Trophoblast cell (in vitro differentiated cells and primary cell): ENCODE results near the gene SPRED2.

ENCODE experiments used
- DNase-seq, 2 donors: peaks; one replicate each; pipeline ENCODE4 v3.0.0-alpha.2; 2016
- H2AFZ ChIP-seq: 2 replicates; pipeline ENCODE4 v1.6.1; 2013; ENCODE audit warnings: low read length, moderate library complexity, mild to moderate bottlenecking; ENCODE audit not compliant: insufficient read depth, poor library complexity
- H2AK5ac ChIP-seq: 2 replicates; pipeline ENCODE4 v1.6.1; 2013; ENCODE audit warnings: mild to moderate bottlenecking, low read length
- H2BK120ac ChIP-seq: 2 replicates; pipeline ENCODE4 v1.6.1; 2013; ENCODE audit warnings: low read length, mild to moderate bottlenecking, moderate library complexity; ENCODE audit not compliant: insufficient read depth, poor library complexity
- H2BK12ac ChIP-seq: 2 replicates; pipeline ENCODE4 v1.6.1; 2013; ENCODE audit warnings: mild to moderate bottlenecking, low read length, moderate library complexity
- H2BK5ac ChIP-seq: 2 replicates; pipeline ENCODE4 v1.6.1; 2013; ENCODE audit warnings: low read length, low read depth, moderate library complexity, mild to moderate bottlenecking; ENCODE audit not compliant: poor library complexity
- H3K14ac ChIP-seq: 2 replicates; pipeline ENCODE4 v1.6.1; 2013; ENCODE audit warnings: mild to moderate bottlenecking, low read length
- H3K18ac ChIP-seq: 2 replicates; pipeline ENCODE4 v1.6.1; 2013; ENCODE audit warnings: mild to moderate bottlenecking, low read length
- H3K23ac ChIP-seq: 2 replicates; pipeline ENCODE4 v1.6.1; 2013; ENCODE audit warnings: low read length
- H3K27ac ChIP-seq: 2 replicates; pipeline ENCODE4 v1.5.1; 2013; ENCODE audit warnings: low read depth, mild to moderate bottlenecking, inconsistent platforms, low read length, moderate library complexity
- H3K27me3 ChIP-seq: 2 replicates; pipeline ENCODE4 v1.6.1; 2013; ENCODE audit warnings: inconsistent platforms, mild to moderate bottlenecking, low read length, moderate library complexity; ENCODE audit not compliant: insufficient read depth
- H3K36me3 ChIP-seq, 2 experiments: 1 replicate in 1 of 2; 2 replicates in 1 of 2; pipeline ENCODE4 v1.6.1; 2013; ENCODE audit warnings: low read length in 2 of 2, mild to moderate bottlenecking in 2 of 2, moderate library complexity in 1 of 2; ENCODE audit not compliant: insufficient read depth in 2 of 2, control insufficient read depth in 1 of 2
- H3K4ac ChIP-seq: 2 replicates; pipeline ENCODE4 v1.6.1; 2013; ENCODE audit warnings: low read depth, mild to moderate bottlenecking, low read length, moderate library complexity
- H3K4me1 ChIP-seq, 2 experiments: 1 replicate in 1 of 2; 2 replicates in 1 of 2; pipeline ENCODE4 v1.6.1; 2013; ENCODE audit warnings: low read length in 2 of 2, mild to moderate bottlenecking in 2 of 2, moderate library complexity in 1 of 2; ENCODE audit not compliant: insufficient read depth in 2 of 2, control insufficient read depth in 1 of 2
- H3K4me2 ChIP-seq: 2 replicates; pipeline ENCODE4 v1.6.1; 2013; ENCODE audit warnings: inconsistent platforms, mild to moderate bottlenecking, low read length, moderate library complexity
- H3K4me3 ChIP-seq: 2 replicates; pipeline ENCODE4 v1.5.1; 2013; ENCODE audit warnings: mild to moderate bottlenecking, low read depth, low read length, inconsistent platforms
- H3K79me1 ChIP-seq: one replicate; pipeline ENCODE4 v1.6.1; 2013; ENCODE audit warnings: low read length
- H3K79me2 ChIP-seq: 2 replicates; pipeline ENCODE4 v1.6.1; 2013; ENCODE audit warnings: low read length, mild to moderate bottlenecking; ENCODE audit not compliant: control insufficient read depth, insufficient read depth, poor library complexity
- H3K9ac ChIP-seq: 2 replicates; pipeline ENCODE4 v1.6.1; 2013; ENCODE audit warnings: mild to moderate bottlenecking, low read length
- H3K9me3 ChIP-seq: 2 replicates; pipeline ENCODE4 v1.6.1; 2013; ENCODE audit warnings: low read depth, mild to moderate bottlenecking, control low read depth, inconsistent platforms, low read length; ENCODE audit not compliant: insufficient read depth
- H4K12ac ChIP-seq: 2 replicates; pipeline ENCODE4 v1.6.1; 2013; ENCODE audit warnings: low read depth, mild to moderate bottlenecking, low read length, moderate library complexity
- H4K8ac ChIP-seq: 2 replicates; pipeline ENCODE4 v1.6.1; 2013; ENCODE audit warnings: low read depth, mild to moderate bottlenecking, low read length, moderate library complexity
- H4K91ac ChIP-seq: one replicate; pipeline ENCODE4 v1.6.1; 2013; ENCODE audit warnings: low read depth, mild to moderate bottlenecking, low read length, moderate library complexity
- WGBS: extraction: QIAGEN DNeasy Blood & Tissue Kit; methylation state at CpG from one replicate; pipeline ENCODE4 v1.1.7; 2013; ENCODE audit warnings: missing lambda C conversion rate; ENCODE audit not compliant: insufficient read length, insufficient coverage; ENCODE audit errors: extremely low coverage; 5-methylcytosine and 5-hydroxymethylcytosine counted together

SPRED2 gene

GRCh38 chr2:65374575-65374974 lies 57.8 kb downstream of the SPRED2 start:
- Histone ChIP-seq H2AFZ (no peak overlapping the region), H3K4ac (no peak overlapping the region), H3K14ac (no peak overlapping the region), H2AK5ac (no peak overlapping the region), H3K36me3 (no peaks in the 10 kb centered on the region), H2BK5ac (no peak overlapping the region), H4K12ac (no peak overlapping the region), H3K4me3 (no peak overlapping the region), H3K4me1 (peaks cover 11 to 21% of the 10 kb centered on the region in 2 experiments), H3K23ac (no peak overlapping the region), H3K9ac (no peak overlapping the region), H3K18ac (no peak overlapping the region), H3K9me3 (no peaks in the 10 kb centered on the region), H2BK12ac (peak overlapping the region; percentile 3), H2BK120ac (no peak overlapping the region), H3K27ac (no peak overlapping the region), H3K27me3 (no peaks in the 10 kb centered on the region), H3K4me2 (no peak overlapping the region), H4K91ac (peak overlapping the region; percentile 15), H3K79me2 (no peaks in the 10 kb centered on the region), H3K79me1 (no peaks in the 10 kb centered on the region), H4K8ac (no peak overlapping the region)
- DNase-seq: no peak
- WGBS: no CpG with 5 or more reads among the region's 3 CpGs

- H2BK120ac ChIP-seq: no peak overlapping the region
- H3K4ac ChIP-seq: no peak overlapping the region
- no peak overlapping the region for H2AFZ ChIP-seq
- no peak overlapping the region for H3K14ac ChIP-seq
- no peak overlapping the region for H3K9ac ChIP-seq
- no peak overlapping the region for H2BK12ac ChIP-seq
- H3K36me3 ChIP-seq: no peaks in the 10 kb centered on the region
- no peaks in the 10 kb centered on the region for H3K27me3 ChIP-seq
- no peaks in the 10 kb centered on the region for H3K79me2 ChIP-seq
- H3K9me3 ChIP-seq: no peaks in the 10 kb centered on the region
- no peak overlapping the region for H3K27ac ChIP-seq
- H4K12ac ChIP-seq: no peak overlapping the region
- H4K91ac ChIP-seq: no peak overlapping the region
- no peak overlapping the region for H2BK5ac ChIP-seq
- DNase-seq: no peak
- no peaks in the 10 kb centered on the region for H3K79me1 ChIP-seq
- no peak overlapping the region for H4K8ac ChIP-seq
- H3K4me2 ChIP-seq: no peak overlapping the region
- H3K4me1 ChIP-seq: peaks cover 9 to 17% of the 10 kb centered on the region in 2 experiments
- WGBS: no CpG with 5 or more reads among the region's 1 CpG
- H3K4me3 ChIP-seq: no peak overlapping the region
- H2AK5ac ChIP-seq: no peak overlapping the region
- H3K18ac ChIP-seq: no peak overlapping the region
- no peak overlapping the region for H3K23ac ChIP-seq
Observed at GRCh38 chr2:65373365-65373918, 59.0 kb downstream of the SPRED2 start.

GRCh38 chr2:65372619-65373018 lies 59.8 kb downstream of the SPRED2 start:
- H2BK120ac ChIP-seq: no peak overlapping the region
- H3K4me1 ChIP-seq: peaks cover 7 to 15% of the 10 kb centered on the region in 2 experiments
- H2AK5ac ChIP-seq: no peak overlapping the region
- no peaks in the 10 kb centered on the region for H3K36me3 ChIP-seq
- H2AFZ ChIP-seq: no peak overlapping the region
- H3K18ac ChIP-seq: no peak overlapping the region
- no peak for DNase-seq
- no CpG with 5 or more reads among the region's 1 CpG for WGBS
- H3K79me2 ChIP-seq: no peaks in the 10 kb centered on the region
- H3K4me3 ChIP-seq: no peak overlapping the region
- no peak overlapping the region for H2BK12ac ChIP-seq
- H3K14ac ChIP-seq: no peak overlapping the region
- no peaks in the 10 kb centered on the region for H3K79me1 ChIP-seq
- H3K9me3 ChIP-seq: no peaks in the 10 kb centered on the region
- no peak overlapping the region for H2BK5ac ChIP-seq
- H3K4me2 ChIP-seq: no peak overlapping the region
- no peak overlapping the region for H4K91ac ChIP-seq
- H3K9ac ChIP-seq: no peak overlapping the region
- H3K4ac ChIP-seq: no peak overlapping the region
- H4K8ac ChIP-seq: no peak overlapping the region
- no peak overlapping the region for H4K12ac ChIP-seq
- H3K23ac ChIP-seq: no peak overlapping the region
- no peaks in the 10 kb centered on the region for H3K27me3 ChIP-seq
- H3K27ac ChIP-seq: no peak overlapping the region

GRCh38 chr2:65371074-65371434 lies 61.3 kb downstream of the SPRED2 start:
- no peak overlapping the region for H4K12ac ChIP-seq

More at GRCh38 chr2:65371074-65371434, 61.3 kb downstream of the SPRED2 start:
- Histone ChIP-seq H3K79me1 (no peaks in the 10 kb centered on the region), H2BK5ac (no peak overlapping the region), H3K36me3 (no peaks in the 10 kb centered on the region), H3K9ac (no peak overlapping the region), H4K91ac (no peak overlapping the region), H3K27ac (no peak overlapping the region), H3K9me3 (no peaks in the 10 kb centered on the region), H3K4me1 (peaks cover 3 to 14% of the 10 kb centered on the region in 2 experiments), H3K4ac (no peak overlapping the region), H3K27me3 (no peaks in the 10 kb centered on the region), H2BK12ac (no peak overlapping the region), H3K23ac (no peak overlapping the region), H3K14ac (no peak overlapping the region), H3K4me2 (no peak overlapping the region), H2BK120ac (no peak overlapping the region), H2AFZ (no peak overlapping the region), H3K18ac (no peak overlapping the region), H3K4me3 (no peak overlapping the region), H4K8ac (no peak overlapping the region), H3K79me2 (no peaks in the 10 kb centered on the region), H2AK5ac (no peak overlapping the region)
- no peak for DNase-seq
- no CpG with 5 or more reads among the region's 4 CpGs for WGBS
